T-helper 2 cell (primary cell): ENCODE measurements around the gene SPINT1.
A peak's percentile ranks its signal among the peaks of the same experiment; 100 is the strongest.
"Not testable (repeated sequence)": the region's sequence is repeated elsewhere in the genome, so short reads cannot be mapped to it uniquely, and the experiment has no call there.

Experiments used
- DNase-seq, 5 experiments: peaks; one replicate each; pipeline versions ENCODE4 v3.0.0 to v3.0.0-alpha.2; 2012 to 2022

Gene SPINT1

GRCh38 chr15:40861147-40861546, 17.3 kb downstream of the SPINT1 start:
- DNase-seq, result not testable (repeated sequence)

GRCh38 chr15:40863660-40864270, 19.9 kb downstream of the SPINT1 start:
- no peak for DNase-seq

- no peak for DNase-seq
Measured at GRCh38 chr15:40867199-40867598, 23.4 kb downstream of the SPINT1 start.

GRCh38 chr15:40869686-40870085, 25.8 kb downstream of the SPINT1 start:
- no peak for DNase-seq

- no peak for DNase-seq
Measured at GRCh38 chr15:40870716-40871115, 26.9 kb downstream of the SPINT1 start.

- DNase-seq, result no peak
Measured at GRCh38 chr15:40871749-40872617, 28.1 kb downstream of the SPINT1 start.

- no peak for DNase-seq
Measured at GRCh38 chr15:40872791-40873693, 29.2 kb downstream of the SPINT1 start.

- peak; percentile 25 to 47 (median 34) for DNase-seq
Measured at GRCh38 chr15:40873694-40874561, 30.1 kb downstream of the SPINT1 start, which contains the start of gene RHOV. TSS of gene RHOV (minus strand) at chr15:40874234. CDS start at chr15:40874139, 95 bp downstream.

- no peak for DNase-seq
Measured at GRCh38 chr15:40875991-40876730, 32.3 kb downstream of the SPINT1 start.

GRCh38 chr15:40877694-40878093, 33.8 kb downstream of the SPINT1 start:
- no peak for DNase-seq

- DNase-seq, result no peak
Measured at GRCh38 chr15:40878785-40879184, 34.9 kb downstream of the SPINT1 start.

- no peak for DNase-seq
Measured at GRCh38 chr15:40879609-40880008, 35.8 kb downstream of the SPINT1 start.

GRCh38 chr15:40881351-40881750, 37.5 kb downstream of the SPINT1 start:
- no peak for DNase-seq

GRCh38 chr15:40886586-40886985, 42.7 kb downstream of the SPINT1 start:
- DNase-seq, result no peak

GRCh38 chr15:40889112-40889511, 45.3 kb downstream of the SPINT1 start:
- DNase-seq, result no peak

GRCh38 chr15:40891138-40891537, 47.3 kb downstream of the SPINT1 start:
- no peak for DNase-seq

GRCh38 chr15:40891810-40892446, 48.1 kb downstream of the SPINT1 start:
- DNase-seq, result no peak

GRCh38 chr15:40892447-40893012, 48.7 kb downstream of the SPINT1 start:
- no peak for DNase-seq

GRCh38 chr15:40893019-40893670, 49.3 kb downstream of the SPINT1 start:
- DNase-seq, result peak in 1 of 5 experiments; percentile 44
